NB4 (cell line): ENCODE data around the gene TMED1.

ENCODE experiments used
- MAX ChIP-seq: IDR thresholded peaks from 2 replicates; pipeline ENCODE4 v1.6.1; 2011; ENCODE audit warnings: low read depth, low read length
- POLR2A ChIP-seq: IDR thresholded peaks from 2 replicates; pipeline ENCODE4 v1.6.1; 2011; ENCODE audit warnings: mild to moderate bottlenecking; ENCODE audit not compliant: insufficient read length; ENCODE audit errors: extremely low read depth

DNA sequence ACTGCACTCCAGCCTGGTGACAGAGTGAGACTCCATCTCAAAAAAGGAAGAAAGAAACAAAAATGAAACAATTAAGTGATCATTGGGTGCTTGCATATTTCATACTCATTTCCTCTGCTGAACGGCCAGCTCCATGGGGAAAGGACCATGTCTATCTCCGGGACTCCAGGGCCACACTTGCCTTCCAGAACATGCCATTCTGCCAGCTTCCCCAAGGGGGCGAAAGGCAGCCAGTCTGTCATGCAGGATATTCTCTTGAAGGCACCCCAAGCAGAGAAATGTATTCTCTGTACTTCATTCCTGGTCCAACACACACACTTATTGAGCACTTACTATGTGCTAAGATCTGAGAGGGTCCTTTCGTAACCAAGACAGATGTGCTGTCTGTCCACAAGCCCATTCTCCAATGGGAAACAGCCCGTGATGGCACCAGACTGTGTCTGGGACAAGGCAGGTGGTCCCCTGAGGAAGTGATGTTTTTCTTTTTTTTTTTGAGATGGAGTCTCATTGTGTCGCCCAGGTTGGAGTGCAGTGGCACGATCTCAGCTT, 25.2 kb upstream of the TMED1 start:
- TF ChIP-seq POLR2A, result no peak
- no peak for TF ChIP-seq MAX
